Measurements from ENCODE around the gene FANCI.

The FANCI gene

GRCh38 chr15:89308236-89308635 lies 64.5 kb downstream of the FANCI start:
- DNase-seq: no peak

GRCh38 chr15:89309993-89310392 lies 66.2 kb downstream of the FANCI start:
- DNase-seq: no peak

- no peak for DNase-seq
Observed at GRCh38 chr15:89315375-89315929, 71.7 kb downstream of the FANCI start.

GRCh38 chr15:89316504-89316903 lies 72.7 kb downstream of the FANCI start:
- no peak for DNase-seq

GRCh38 chr15:89317186-89317720 lies 73.5 kb downstream of the FANCI start:
- DNase-seq: no peak

- DNase-seq: no peak
Observed at GRCh38 chr15:89319678-89320077, 75.9 kb downstream of the FANCI start.

GRCh38 chr15:89320200-89320599 lies 76.4 kb downstream of the FANCI start:
- DNase-seq: no peak

GRCh38 chr15:89321521-89322410 lies 78.0 kb downstream of the FANCI start:
- no peak for DNase-seq

- DNase-seq: no peak
Observed at GRCh38 chr15:89322822-89323221, 79.0 kb downstream of the FANCI start.

GRCh38 chr15:89323825-89324224 lies 80.0 kb downstream of the FANCI start:
- DNase-seq: no peak

GRCh38 chr15:89325039-89325803 lies 81.4 kb downstream of the FANCI start:
- DNase-seq: no peak

GRCh38 chr15:89326316-89326715 lies 82.5 kb downstream of the FANCI start:
- DNase-seq: no peak

- DNase-seq: no peak
Observed at GRCh38 chr15:89327113-89327512, 83.3 kb downstream of the FANCI start.

GRCh38 chr15:89328398-89329254 lies 84.8 kb downstream of the FANCI start:
- no peak for DNase-seq

- peak; percentile 53 for DNase-seq
Observed at GRCh38 chr15:89329329-89330084, 85.7 kb downstream of the FANCI start.

- DNase-seq: no peak
Observed at GRCh38 chr15:89330119-89330518, 86.3 kb downstream of the FANCI start.

- no peak for DNase-seq
Observed at GRCh38 chr15:89330881-89331595, 87.3 kb downstream of the FANCI start.

- DNase-seq: no peak
Observed at GRCh38 chr15:89332446-89332845, 88.7 kb downstream of the FANCI start.

- no peak for DNase-seq
Observed at GRCh38 chr15:89333011-89333860, 89.5 kb downstream of the FANCI start.

- no peak for DNase-seq
Observed at GRCh38 chr15:89333959-89334509, 90.3 kb downstream of the FANCI start.
